Skeletal muscle cell (primary cell): Measurements from ENCODE around the gene CTAGE15.
A peak's percentile ranks its signal among the peaks of the same experiment; 100 is the strongest.
"Not testable (repeated sequence)": the region's sequence is repeated elsewhere in the genome, so short reads cannot be mapped to it uniquely, and the experiment has no call there.

Source experiments
- DNase-seq: peaks from one replicate; pipeline ENCODE4 v3.0.0-alpha.2; 2010; ENCODE audit warnings: low read depth
- H3K4me3 ChIP-seq: 2 replicates; pipeline ENCODE4 v1.5.1; 2011; ENCODE audit warnings: low read depth, mild to moderate bottlenecking, control low read depth, low read length, moderate library complexity

Gene CTAGE15

GRCh38 chr7:143571501-143571900, at the start of gene CTAGE15:
Gene CTAGE15 (plus strand): TSS chr7:143571801. CDS start chr7:143571818, 17 bp downstream.
- H3K4me3 ChIP-seq, DNase-seq: not testable (repeated sequence)

GRCh38 chr7:143522309-143522916, 49.2 kb upstream of the CTAGE15 start:
- H3K4me3 ChIP-seq, DNase-seq: not testable (repeated sequence)

GRCh38 chr7:143531169-143531926, 40.3 kb upstream of the CTAGE15 start:
- H3K4me3 ChIP-seq, DNase-seq: not testable (repeated sequence)

- DNase-seq, H3K4me3 ChIP-seq: not testable (repeated sequence)
These were observed 39.7 kb upstream of the CTAGE15 start for GRCh38 chr7:143531932-143532331.

- DNase-seq, H3K4me3 ChIP-seq: not testable (repeated sequence)
These were observed 38.3 kb upstream of the CTAGE15 start for GRCh38 chr7:143533213-143533839.

GRCh38 chr7:143536443-143536842, 35.2 kb upstream of the CTAGE15 start:
- not testable (repeated sequence) for H3K4me3 ChIP-seq, DNase-seq

- H3K4me3 ChIP-seq, DNase-seq: not testable (repeated sequence)
These were observed 28.1 kb upstream of the CTAGE15 start for GRCh38 chr7:143543288-143544038.

GRCh38 chr7:143555968-143556367, 15.6 kb upstream of the CTAGE15 start:
- DNase-seq, H3K4me3 ChIP-seq: not testable (repeated sequence)

GRCh38 chr7:143563306-143563705, 8.3 kb upstream of the CTAGE15 start:
- H3K4me3 ChIP-seq = not testable (repeated sequence)

GRCh38 chr7:143566001-143566400, 5.6 kb upstream of the CTAGE15 start:
- DNase-seq, H3K4me3 ChIP-seq: not testable (repeated sequence)

More at GRCh38 chr7:143563306-143563705, 8.3 kb upstream of the CTAGE15 start:
- not testable (repeated sequence) for DNase-seq

- DNase-seq, H3K4me3 ChIP-seq: not testable (repeated sequence)
These were observed 16.6 kb downstream of the CTAGE15 start for GRCh38 chr7:143588183-143588582.

- H3K4me3 ChIP-seq, DNase-seq: not testable (repeated sequence)
These were observed 18.3 kb downstream of the CTAGE15 start for GRCh38 chr7:143589897-143590296.

- H3K4me3 ChIP-seq, DNase-seq: not testable (repeated sequence)
These were observed 26.5 kb downstream of the CTAGE15 start for GRCh38 chr7:143598086-143598485.

GRCh38 chr7:143603549-143603948, 31.9 kb downstream of the CTAGE15 start:
- H3K4me3 ChIP-seq, DNase-seq: not testable (repeated sequence)

GRCh38 chr7:143606088-143606487, 34.5 kb downstream of the CTAGE15 start:
- not testable (repeated sequence) for H3K4me3 ChIP-seq, DNase-seq

GRCh38 chr7:143615545-143615944, 43.9 kb downstream of the CTAGE15 start:
- H3K4me3 ChIP-seq, DNase-seq: not testable (repeated sequence)

- not testable (repeated sequence) for H3K4me3 ChIP-seq
These were observed 45.6 kb downstream of the CTAGE15 start for GRCh38 chr7:143617204-143617603.

GRCh38 chr7:143620058-143620457, 48.5 kb downstream of the CTAGE15 start:
- not testable (repeated sequence) for H3K4me3 ChIP-seq, DNase-seq

More at GRCh38 chr7:143617204-143617603, 45.6 kb downstream of the CTAGE15 start:
- not testable (repeated sequence) for DNase-seq

- H3K4me3 ChIP-seq = peak within 1 kb of the TSS; percentile 39
- DNase-seq = not testable (repeated sequence)
These were observed 49.0 kb downstream of the CTAGE15 start, which contains the start of gene TCAF2 for GRCh38 chr7:143620646-143621045. Gene TCAF2 (plus strand): TSS chr7:143620974.
